Measurements from ENCODE around the gene GUCY1A2.

The GUCY1A2 gene

GRCh38 chr11:106644824-106645223, 373.5 kb downstream of the GUCY1A2 start:
- no peak for DNase-seq (ENCODE audit: low read depth in 2 of 2)

GRCh38 chr11:106642331-106642730, 375.9 kb downstream of the GUCY1A2 start:
- no peak for DNase-seq (ENCODE audit: low read depth in 2 of 2)

- no peak for DNase-seq (ENCODE audit: low read depth in 2 of 2)
These were observed 386.0 kb downstream of the GUCY1A2 start for GRCh38 chr11:106632283-106632682.

- no peak for DNase-seq (ENCODE audit: low read depth in 2 of 2)
These were observed 390.6 kb downstream of the GUCY1A2 start for GRCh38 chr11:106627694-106628093.

GRCh38 chr11:106625566-106625965, 392.7 kb downstream of the GUCY1A2 start:
- DNase-seq (ENCODE audit: low read depth in 2 of 2): no peak

GRCh38 chr11:106624377-106624776, 393.9 kb downstream of the GUCY1A2 start:
- no peak for DNase-seq (ENCODE audit: low read depth in 2 of 2)
